Measurements from ENCODE around the gene FADS6. TPM values are rescaled to one million over a fixed set of nuclear protein-coding genes. Genes with fewer than 3 reads are reported as not detected.

Gene FADS6
- total RNA-seq, 1 donor from 2014 or later: not detected

DNA sequence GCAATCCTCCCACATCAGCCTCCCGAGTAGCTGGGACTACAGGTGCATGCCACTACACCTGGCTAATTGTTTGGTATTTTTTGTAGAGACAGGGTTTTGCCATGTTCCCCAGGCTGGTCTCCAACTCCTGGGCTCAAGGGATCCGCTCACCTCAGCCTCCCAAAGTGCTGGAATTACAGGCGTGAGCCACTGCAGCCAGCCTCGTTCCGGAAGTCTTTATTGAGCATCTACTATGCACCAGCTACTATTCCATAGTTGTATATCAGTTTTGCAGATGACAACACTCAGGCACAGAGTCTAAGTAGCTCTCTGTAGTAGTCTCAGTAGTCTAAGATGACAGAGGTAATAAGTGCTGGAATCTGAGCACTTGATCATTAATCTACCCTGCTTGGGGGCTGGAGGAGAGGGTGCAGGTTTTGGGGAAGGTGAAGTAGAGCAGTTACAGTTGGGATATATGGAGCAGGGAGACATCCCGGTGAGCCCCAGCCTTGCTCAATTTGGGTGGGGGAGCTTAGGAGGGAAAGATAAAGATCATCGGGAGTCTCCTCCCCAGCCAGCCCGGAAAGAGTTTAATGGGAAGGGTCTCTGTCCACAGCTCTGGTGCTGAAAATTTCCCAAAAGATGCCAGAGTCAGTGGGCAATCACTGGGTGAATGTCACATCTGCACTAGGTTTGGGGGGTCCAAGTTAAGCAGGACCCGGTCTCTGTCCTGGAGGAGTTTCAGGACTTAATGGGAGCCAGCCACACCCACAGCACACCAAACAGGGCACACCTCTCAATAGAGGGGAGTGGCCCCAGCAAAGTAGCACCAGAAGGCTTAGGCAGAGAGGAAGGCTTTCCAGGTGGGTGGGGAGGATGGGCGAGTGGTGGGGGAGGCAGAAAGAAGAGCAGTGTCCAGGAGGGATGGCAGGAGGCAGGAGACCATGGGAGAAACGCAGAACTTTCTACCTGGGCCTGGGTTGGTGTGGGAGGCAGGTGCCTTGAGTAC is 43.9 kb upstream of the FADS6 start:
- H3K4me1 Mint-ChIP-seq (ENCODE audit: unreplicated experiment): peaks cover 8% of the 10 kb centered on the region
- peaks cover 20% of the 10 kb centered on the region for H3K27me3 Mint-ChIP-seq (ENCODE audit: unreplicated experiment)
- TF ChIP-seq, protein P1, sequence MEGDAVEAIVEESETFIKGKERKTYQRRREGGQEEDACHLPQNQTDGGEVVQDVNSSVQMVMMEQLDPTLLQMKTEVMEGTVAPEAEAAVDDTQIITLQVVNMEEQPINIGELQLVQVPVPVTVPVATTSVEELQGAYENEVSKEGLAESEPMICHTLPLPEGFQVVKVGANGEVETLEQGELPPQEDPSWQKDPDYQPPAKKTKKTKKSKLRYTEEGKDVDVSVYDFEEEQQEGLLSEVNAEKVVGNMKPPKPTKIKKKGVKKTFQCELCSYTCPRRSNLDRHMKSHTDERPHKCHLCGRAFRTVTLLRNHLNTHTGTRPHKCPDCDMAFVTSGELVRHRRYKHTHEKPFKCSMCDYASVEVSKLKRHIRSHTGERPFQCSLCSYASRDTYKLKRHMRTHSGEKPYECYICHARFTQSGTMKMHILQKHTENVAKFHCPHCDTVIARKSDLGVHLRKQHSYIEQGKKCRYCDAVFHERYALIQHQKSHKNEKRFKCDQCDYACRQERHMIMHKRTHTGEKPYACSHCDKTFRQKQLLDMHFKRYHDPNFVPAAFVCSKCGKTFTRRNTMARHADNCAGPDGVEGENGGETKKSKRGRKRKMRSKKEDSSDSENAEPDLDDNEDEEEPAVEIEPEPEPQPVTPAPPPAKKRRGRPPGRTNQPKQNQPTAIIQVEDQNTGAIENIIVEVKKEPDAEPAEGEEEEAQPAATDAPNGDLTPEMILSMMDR (IDR thresholded peaks at IDR 0.05; ENCODE audit: unreplicated experiment): no peak
- no peaks in the 10 kb centered on the region for H3K36me3 Mint-ChIP-seq (ENCODE audit: low read depth, unreplicated experiment)
- no peak overlapping the region for H3K4me3 Mint-ChIP-seq (ENCODE audit: unreplicated experiment)
- H3K9me3 Mint-ChIP-seq (ENCODE audit: unreplicated experiment): no peaks in the 10 kb centered on the region
- no peak for DNase-seq (ENCODE audit: low spot score)
- no peak overlapping the region for H3K27ac Mint-ChIP-seq (ENCODE audit: unreplicated experiment)

DNA sequence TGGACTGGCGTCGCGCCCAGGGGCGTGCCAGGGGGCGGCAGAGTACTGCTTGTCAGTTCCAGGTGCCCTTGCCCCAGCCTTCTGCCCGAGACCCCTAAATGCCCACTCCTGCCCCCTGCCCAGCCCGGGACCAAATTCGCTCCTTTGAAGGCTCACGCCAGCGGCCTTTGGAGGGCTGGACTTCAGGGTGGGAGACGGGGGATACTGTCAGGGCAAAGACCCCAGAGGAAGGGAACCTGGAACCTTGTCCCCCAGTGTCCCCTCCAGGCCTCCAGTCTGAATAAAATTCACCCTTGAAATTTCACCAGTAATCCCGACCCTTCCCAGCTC is 43.0 kb upstream of the FADS6 start:
- TF ChIP-seq, protein P1 (IDR thresholded peaks at IDR 0.05; ENCODE audit: unreplicated experiment): no peak
- H3K9me3 Mint-ChIP-seq (ENCODE audit: unreplicated experiment): no peaks in the 10 kb centered on the region
- DNase-seq (ENCODE audit: low spot score): no peak
- no peak overlapping the region for H3K27ac Mint-ChIP-seq (ENCODE audit: unreplicated experiment)
- peaks cover 8% of the 10 kb centered on the region for H3K4me1 Mint-ChIP-seq (ENCODE audit: unreplicated experiment)
- H3K36me3 Mint-ChIP-seq (ENCODE audit: low read depth, unreplicated experiment): no peaks in the 10 kb centered on the region
- H3K27me3 Mint-ChIP-seq (ENCODE audit: unreplicated experiment): peaks cover 20% of the 10 kb centered on the region
- no peak overlapping the region for H3K4me3 Mint-ChIP-seq (ENCODE audit: unreplicated experiment)

DNA sequence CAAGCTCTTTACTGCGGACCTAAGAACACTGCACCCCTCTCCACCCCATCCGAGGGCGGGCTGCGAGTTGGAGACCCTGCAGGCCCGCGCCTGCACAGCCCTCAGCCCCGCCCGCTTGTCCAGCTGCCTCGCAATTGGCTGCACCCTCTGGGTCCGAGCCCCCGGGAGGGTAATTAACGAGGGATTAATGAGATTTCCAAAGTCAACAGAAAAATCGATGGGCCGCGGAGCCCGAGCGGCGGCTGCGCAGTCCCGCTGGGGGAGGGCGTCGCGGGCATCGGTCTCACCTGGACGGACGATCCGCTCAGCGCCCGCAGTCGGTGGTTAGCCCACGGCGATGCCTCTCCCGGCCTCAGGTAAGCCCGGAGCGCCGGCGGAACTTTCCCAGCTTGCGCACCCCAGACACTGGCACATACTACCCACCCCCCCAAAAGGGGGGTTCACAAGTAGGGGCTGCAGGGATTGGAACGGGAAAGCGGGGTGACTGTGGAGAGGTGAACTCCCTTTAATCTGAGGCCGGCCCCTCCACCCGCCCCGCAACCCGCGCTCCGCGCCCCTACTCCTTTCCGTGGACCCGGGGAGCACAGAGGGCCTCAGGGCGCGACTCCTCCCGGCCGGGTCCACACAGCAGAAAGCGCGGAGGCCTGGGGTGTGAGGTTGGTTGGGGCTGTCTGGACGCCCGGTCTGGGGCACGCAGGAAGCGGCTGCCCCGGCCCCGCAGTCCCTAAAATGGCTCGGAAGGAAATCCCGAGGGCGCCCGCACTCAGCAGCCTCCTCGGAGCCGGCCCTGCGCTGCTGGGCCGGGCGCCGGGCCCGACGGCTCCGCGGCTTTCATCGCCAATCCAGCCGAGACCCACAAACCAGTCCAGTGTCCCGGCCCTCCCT is 42.4 kb upstream of the FADS6 start, which contains the start of gene OTOP3:
Gene OTOP3, plus strand, starts transcription at position 314 of the 885 bp plus-strand sequence. Its CDS starts 24 bp downstream, at position 338.
- H3K4me1 Mint-ChIP-seq (ENCODE audit: unreplicated experiment): peaks cover 8% of the 10 kb centered on the region
- TF ChIP-seq, protein P1 (IDR thresholded peaks at IDR 0.05; ENCODE audit: unreplicated experiment): no peak
- H3K36me3 Mint-ChIP-seq (ENCODE audit: low read depth, unreplicated experiment): no peaks in the 10 kb centered on the region
- H3K27me3 Mint-ChIP-seq (ENCODE audit: unreplicated experiment): peaks cover 20% of the 10 kb centered on the region
- no peak within 1 kb of the TSS for H3K4me3 Mint-ChIP-seq (ENCODE audit: unreplicated experiment)
- H3K27ac Mint-ChIP-seq (ENCODE audit: unreplicated experiment): no peak within 1 kb of the TSS
- no peak for DNase-seq (ENCODE audit: low spot score)
- H3K9me3 Mint-ChIP-seq (ENCODE audit: unreplicated experiment): no peaks in the 10 kb centered on the region

DNA sequence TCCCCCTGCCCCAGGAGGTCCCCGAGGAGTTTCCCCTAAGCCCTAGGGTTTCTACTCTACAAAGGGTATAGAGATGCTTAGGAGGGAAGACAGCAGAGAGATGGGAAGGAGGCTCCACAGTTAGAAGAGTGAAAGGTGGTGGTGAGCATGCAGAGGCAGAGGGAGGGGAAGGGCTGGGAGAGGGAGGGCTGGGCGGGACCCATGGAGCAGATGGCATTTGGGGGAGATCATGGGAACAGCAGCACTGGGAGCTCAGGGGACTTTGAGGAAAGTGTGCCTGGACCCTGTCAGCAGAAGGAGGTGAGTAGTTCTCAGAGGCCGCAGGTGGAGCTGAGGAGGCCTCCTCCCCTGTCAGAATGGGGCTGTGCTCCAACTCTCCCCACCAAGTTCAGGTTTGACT is 41.6 kb upstream of the FADS6 start:
- TF ChIP-seq, protein P1 (IDR thresholded peaks at IDR 0.05; ENCODE audit: unreplicated experiment): no peak
- Mint-ChIP-seq H3K27ac (ENCODE audit: unreplicated experiment) (no peak overlapping the region), H3K36me3 (ENCODE audit: low read depth, unreplicated experiment) (no peaks in the 10 kb centered on the region), H3K4me1 (ENCODE audit: unreplicated experiment) (peaks cover 8% of the 10 kb centered on the region), H3K27me3 (ENCODE audit: unreplicated experiment) (peaks cover 20% of the 10 kb centered on the region), H3K9me3 (ENCODE audit: unreplicated experiment) (no peaks in the 10 kb centered on the region), H3K4me3 (ENCODE audit: unreplicated experiment) (no peak overlapping the region)
- DNase-seq (ENCODE audit: low spot score): no peak

Data from endothelial cell (in vitro differentiated cells).